ENCODE measurements around the gene STX17.
A peak's percentile ranks its signal among the peaks of the same experiment; 100 is the strongest.

The STX17 gene

GRCh38 chr9:99998266-99998665 is 91.8 kb downstream of the STX17 start:
- H3K9me3 ChIP-seq (ENCODE audit: insufficient read depth, low read length): no peaks in the 10 kb centered on the region
- no peak overlapping the region for H3K4me3 ChIP-seq (ENCODE audit: low read length)
- no peaks in the 10 kb centered on the region for H3K79me2 ChIP-seq (ENCODE audit: low read length)
- peaks cover 3% of the 10 kb centered on the region; the same call in 1 of the 2 replicates for H3K4me1 ChIP-seq (ENCODE audit: low read length)
- no peaks in the 10 kb centered on the region for H3K27me3 ChIP-seq (ENCODE audit: low read depth, low read length)
- TF ChIP-seq CTCF (IDR thresholded peaks at IDR 0.05; ENCODE audit: low read depth, low read length): no peak
- TF ChIP-seq EZH2phosphoT487 (IDR thresholded peaks at IDR 0.05; ENCODE audit: low read depth): no peak
- H2AFZ ChIP-seq (ENCODE audit: low read depth, low read length): no peak overlapping the region
- H3K4me2 ChIP-seq (ENCODE audit: low read length): no peak overlapping the region
- no peak overlapping the region for H3K27ac ChIP-seq (ENCODE audit: low read length)
- H3K9ac ChIP-seq (ENCODE audit: low read length): no peak overlapping the region
- H4K20me1 ChIP-seq (ENCODE audit: insufficient read depth, low read length): no peaks in the 10 kb centered on the region
- peaks cover 5% of the 10 kb centered on the region for H3K36me3 ChIP-seq (replicated peaks; ENCODE audit: low read depth, low read length)

DNA sequence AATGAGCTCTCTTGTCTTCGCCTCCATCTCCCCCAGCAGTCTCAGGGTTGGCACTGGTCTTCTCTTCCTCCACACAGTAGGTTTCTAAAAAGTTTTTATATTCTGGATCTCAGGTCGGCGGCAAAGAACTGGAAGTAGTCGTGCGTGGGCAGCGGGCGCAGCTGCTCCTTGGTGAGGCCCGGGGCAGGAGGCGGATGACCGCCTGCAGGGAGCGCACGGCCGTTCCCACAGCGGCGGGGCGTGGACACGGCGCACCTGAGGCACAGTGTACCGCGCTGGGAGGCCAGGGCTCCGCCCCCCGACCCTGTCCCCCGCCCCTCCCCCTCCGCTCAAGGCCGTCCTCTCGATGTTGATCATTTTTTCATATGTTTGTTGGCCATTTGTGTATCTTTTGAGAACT is 92.4 kb downstream of the STX17 start:
- H3K9me3 ChIP-seq (ENCODE audit: insufficient read depth, low read length): no peaks in the 10 kb centered on the region
- H3K4me1 ChIP-seq (ENCODE audit: low read length): peaks cover 3% of the 10 kb centered on the region; the same call in 1 of the 2 replicates
- TF ChIP-seq EZH2phosphoT487 (IDR thresholded peaks at IDR 0.05; ENCODE audit: low read depth): no peak
- no peak for TF ChIP-seq CTCF (IDR thresholded peaks at IDR 0.05; ENCODE audit: low read depth, low read length)
- H4K20me1 ChIP-seq (ENCODE audit: insufficient read depth, low read length): no peaks in the 10 kb centered on the region
- H3K27me3 ChIP-seq (ENCODE audit: low read depth, low read length): no peaks in the 10 kb centered on the region
- H3K4me3 ChIP-seq (ENCODE audit: low read length): no peak overlapping the region
- H3K36me3 ChIP-seq (replicated peaks; ENCODE audit: low read depth, low read length): peaks cover 11% of the 10 kb centered on the region
- no peak overlapping the region for H3K27ac ChIP-seq (ENCODE audit: low read length)
- no peak overlapping the region for H3K9ac ChIP-seq (ENCODE audit: low read length)
- no peaks in the 10 kb centered on the region for H3K79me2 ChIP-seq (ENCODE audit: low read length)
- H2AFZ ChIP-seq (ENCODE audit: low read depth, low read length): no peak overlapping the region
- no peak overlapping the region for H3K4me2 ChIP-seq (ENCODE audit: low read length)

GRCh38 chr9:99999797-100000196 is 93.3 kb downstream of the STX17 start:
- peaks cover 3% of the 10 kb centered on the region; the same call in 1 of the 2 replicates for H3K4me1 ChIP-seq (ENCODE audit: low read length)
- no peaks in the 10 kb centered on the region for H3K9me3 ChIP-seq (ENCODE audit: insufficient read depth, low read length)
- no peak overlapping the region for H3K9ac ChIP-seq (ENCODE audit: low read length)
- H3K27me3 ChIP-seq (ENCODE audit: low read depth, low read length): no peaks in the 10 kb centered on the region
- TF ChIP-seq EZH2phosphoT487 (IDR thresholded peaks at IDR 0.05; ENCODE audit: low read depth) (no peak), CTCF (IDR thresholded peaks at IDR 0.05; ENCODE audit: low read depth, low read length) (no peak)
- no peaks in the 10 kb centered on the region for H3K79me2 ChIP-seq (ENCODE audit: low read length)
- peaks cover 19% of the 10 kb centered on the region for H3K36me3 ChIP-seq (replicated peaks; ENCODE audit: low read depth, low read length)
- no peak overlapping the region for H2AFZ ChIP-seq (ENCODE audit: low read depth, low read length)
- no peak overlapping the region for H3K27ac ChIP-seq (ENCODE audit: low read length)
- no peaks in the 10 kb centered on the region for H4K20me1 ChIP-seq (ENCODE audit: insufficient read depth, low read length)
- no peak overlapping the region for H3K4me3 ChIP-seq (ENCODE audit: low read length)
- H3K4me2 ChIP-seq (ENCODE audit: low read length): no peak overlapping the region

DNA sequence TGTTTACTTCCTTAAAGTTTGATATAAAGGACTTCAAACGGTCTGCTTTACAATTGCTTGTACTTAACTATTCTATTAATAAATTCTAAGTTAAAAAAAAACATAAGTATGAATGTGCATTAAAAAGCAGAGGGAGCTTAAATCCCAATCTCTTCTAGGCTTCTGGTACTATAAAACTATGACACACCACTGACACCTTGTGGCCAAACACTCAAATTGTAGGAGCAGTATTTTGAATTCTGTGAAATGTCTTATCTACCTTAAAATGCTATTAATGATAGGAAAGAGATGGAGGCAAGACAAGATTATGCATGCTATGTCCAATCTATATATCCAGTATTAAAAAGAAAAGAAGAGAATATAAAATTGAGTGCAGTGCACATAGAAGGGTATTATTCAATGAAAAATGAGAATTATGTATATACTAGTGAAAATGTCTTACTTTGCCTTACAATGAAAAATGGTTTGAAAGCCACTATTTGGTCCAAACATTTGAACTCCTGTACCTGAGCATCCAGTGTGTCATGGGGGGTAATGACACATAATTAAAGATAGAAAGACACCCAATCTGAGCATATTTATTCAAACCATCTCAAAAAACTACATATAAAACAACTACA is 104.7 kb downstream of the STX17 start:
- H3K27ac ChIP-seq (ENCODE audit: low read length): no peak overlapping the region
- H3K79me2 ChIP-seq (ENCODE audit: low read length): no peaks in the 10 kb centered on the region
- H3K4me1 ChIP-seq (ENCODE audit: low read length): no peaks in the 10 kb centered on the region
- no peak overlapping the region for H3K4me2 ChIP-seq (ENCODE audit: low read length)
- H3K9me3 ChIP-seq (ENCODE audit: insufficient read depth, low read length): no peaks in the 10 kb centered on the region
- H3K27me3 ChIP-seq (ENCODE audit: low read depth, low read length): no peaks in the 10 kb centered on the region
- no peak overlapping the region for H3K4me3 ChIP-seq (ENCODE audit: low read length)
- H4K20me1 ChIP-seq (ENCODE audit: insufficient read depth, low read length): no peaks in the 10 kb centered on the region
- H3K9ac ChIP-seq (ENCODE audit: low read length): no peak overlapping the region
- no peak for TF ChIP-seq EZH2phosphoT487 (IDR thresholded peaks at IDR 0.05; ENCODE audit: low read depth)
- peak; percentile 75 for TF ChIP-seq CTCF (IDR thresholded peaks at IDR 0.05; ENCODE audit: low read depth, low read length)
- no peak overlapping the region for H2AFZ ChIP-seq (ENCODE audit: low read depth, low read length)
- no peaks in the 10 kb centered on the region for H3K36me3 ChIP-seq (replicated peaks; ENCODE audit: low read depth, low read length)
